Measurements from ENCODE around the gene DRC3. TPM values are rescaled to one million over a fixed set of nuclear protein-coding genes. Genes with fewer than 3 reads are reported as not detected.

DRC3 gene
- polyA plus RNA-seq, 1 donor (not counting 4 experiments of a cell fraction or from before 2014, with no cell fraction given) = 0.69 TPM

DNA sequence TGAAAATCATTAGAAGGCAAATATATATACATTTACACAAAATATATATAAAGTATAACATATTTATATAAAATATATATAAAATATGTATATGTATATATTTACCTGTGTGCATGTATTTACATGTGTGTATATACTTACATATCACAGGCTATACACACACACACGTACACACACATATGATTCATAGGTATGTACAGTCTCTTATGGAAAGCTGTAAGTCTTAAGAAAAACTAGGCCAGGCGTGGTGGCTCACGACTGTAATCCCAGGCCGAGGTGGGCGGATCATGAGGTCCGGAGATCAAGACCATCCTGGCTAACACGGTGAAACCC, 15.1 kb upstream of the DRC3 start:
- DNase-seq (ENCODE audit: low read depth, low spot score) = peak; percentile 65
- H3K79me2 ChIP-seq (ENCODE audit: control insufficient read depth, insufficient read depth, low read length) = peaks cover 75% of the 10 kb centered on the region

DNA sequence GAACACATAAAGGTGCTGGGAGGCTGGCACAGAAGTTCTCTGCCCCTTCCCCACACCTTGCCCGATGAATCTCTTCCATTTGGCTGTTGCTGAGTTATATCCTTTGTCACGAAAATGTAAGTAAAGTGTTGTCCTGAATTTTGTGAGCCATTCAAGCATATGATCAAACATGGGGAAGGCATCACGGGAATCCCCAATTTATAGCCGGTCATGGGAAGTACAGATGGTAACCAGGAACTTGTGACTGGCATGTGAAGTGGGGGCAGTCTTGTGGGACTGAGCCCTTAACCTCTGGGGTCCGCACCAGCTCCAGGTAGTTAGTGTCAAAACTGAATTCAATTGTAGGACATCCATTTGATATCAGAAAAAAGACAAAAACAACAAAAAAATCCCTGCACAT, 13.7 kb upstream of the DRC3 start:
- H4K20me1 ChIP-seq (ENCODE audit: control insufficient read depth, extremely low read depth, insufficient read depth, low read length) = no peaks in the 10 kb centered on the region
- peaks cover 32% of the 10 kb centered on the region for H3K4me1 ChIP-seq (ENCODE audit: control insufficient read depth, extremely low read depth, insufficient read depth, low read length)
- H3K79me2 ChIP-seq (ENCODE audit: control insufficient read depth, insufficient read depth, low read length) = peaks cover 75% of the 10 kb centered on the region
- H3K9me1 ChIP-seq (ENCODE audit: control insufficient read depth, extremely low read depth, insufficient read depth, low read length) = no peaks in the 10 kb centered on the region
- peak overlapping the region; percentile 75 for H3K9ac ChIP-seq (ENCODE audit: control insufficient read depth, extremely low read depth, insufficient read depth, low read length)
- no peak overlapping the region for H2AFZ ChIP-seq (ENCODE audit: control insufficient read depth, low read length)
- peak; percentile 73 for FAIRE-seq
- DNase-seq (ENCODE audit: low read depth, low spot score) = no peak
- peak overlapping the region; percentile 96 for H3K27ac ChIP-seq (ENCODE audit: control insufficient read depth, insufficient read depth, low read length)
- dilution Hi-C loops (cut with MboI; ENCODE audit: extremely low pct_ligation_motif_present, low sequenced_read_pairs) = no loop called here
- no peaks in the 10 kb centered on the region for H3K27me3 ChIP-seq (ENCODE audit: control insufficient read depth, extremely low read depth, insufficient read depth, low read length)
- H3K4me3 ChIP-seq (ENCODE audit: control insufficient read depth in 2 of 3, extremely low read depth in 1 of 3, insufficient read depth in 2 of 3, low read depth in 1 of 3, low read length in 3 of 3) = peak overlapping the region in 2 of 3 experiments; percentile 39 to 58
- H3K9me3 ChIP-seq (ENCODE audit: control insufficient read depth, low read depth, low read length) = no peaks in the 10 kb centered on the region
- peaks cover 5 to 8% of the 10 kb centered on the region in 2 experiments for H3K36me3 ChIP-seq (ENCODE audit: control insufficient read depth in 2 of 2, extremely low read depth in 1 of 2, insufficient read depth in 2 of 2, low read length in 2 of 2)
- peak overlapping the region; percentile 89 for H3K4me2 ChIP-seq (ENCODE audit: control insufficient read depth, extremely low read depth, insufficient read depth, low read depth, low read length)
- TF ChIP-seq, protein P1, sequence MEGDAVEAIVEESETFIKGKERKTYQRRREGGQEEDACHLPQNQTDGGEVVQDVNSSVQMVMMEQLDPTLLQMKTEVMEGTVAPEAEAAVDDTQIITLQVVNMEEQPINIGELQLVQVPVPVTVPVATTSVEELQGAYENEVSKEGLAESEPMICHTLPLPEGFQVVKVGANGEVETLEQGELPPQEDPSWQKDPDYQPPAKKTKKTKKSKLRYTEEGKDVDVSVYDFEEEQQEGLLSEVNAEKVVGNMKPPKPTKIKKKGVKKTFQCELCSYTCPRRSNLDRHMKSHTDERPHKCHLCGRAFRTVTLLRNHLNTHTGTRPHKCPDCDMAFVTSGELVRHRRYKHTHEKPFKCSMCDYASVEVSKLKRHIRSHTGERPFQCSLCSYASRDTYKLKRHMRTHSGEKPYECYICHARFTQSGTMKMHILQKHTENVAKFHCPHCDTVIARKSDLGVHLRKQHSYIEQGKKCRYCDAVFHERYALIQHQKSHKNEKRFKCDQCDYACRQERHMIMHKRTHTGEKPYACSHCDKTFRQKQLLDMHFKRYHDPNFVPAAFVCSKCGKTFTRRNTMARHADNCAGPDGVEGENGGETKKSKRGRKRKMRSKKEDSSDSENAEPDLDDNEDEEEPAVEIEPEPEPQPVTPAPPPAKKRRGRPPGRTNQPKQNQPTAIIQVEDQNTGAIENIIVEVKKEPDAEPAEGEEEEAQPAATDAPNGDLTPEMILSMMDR (optimal IDR thresholded peaks at IDR 0.05 in 1 of 3, IDR thresholded peaks at IDR 0.05 in 1 of 3, conservative IDR thresholded peaks at IDR 0.05 in 1 of 3; ENCODE audit: extremely low read depth in 1 of 3, insufficient read depth in 2 of 3, low read length in 3 of 3) = no peak
- no peak for TF ChIP-seq EZH2 (IDR thresholded peaks at IDR 0.05; ENCODE audit: low read length)

More for the DNA sequence above, 15.1 kb upstream of the DRC3 start:
- TF ChIP-seq, protein P1 (optimal IDR thresholded peaks at IDR 0.05 in 1 of 3, IDR thresholded peaks at IDR 0.05 in 1 of 3, conservative IDR thresholded peaks at IDR 0.05 in 1 of 3; ENCODE audit: extremely low read depth in 1 of 3, insufficient read depth in 2 of 3, low read length in 3 of 3) = no peak
- no peak for TF ChIP-seq EZH2 (IDR thresholded peaks at IDR 0.05; ENCODE audit: low read length)
- Histone ChIP-seq H2AFZ (ENCODE audit: control insufficient read depth, low read length) (no peak overlapping the region), H3K9me3 (ENCODE audit: control insufficient read depth, low read depth, low read length) (no peaks in the 10 kb centered on the region), H3K4me2 (ENCODE audit: control insufficient read depth, extremely low read depth, insufficient read depth, low read depth, low read length) (peak overlapping the region; percentile 66), H3K27me3 (ENCODE audit: control insufficient read depth, extremely low read depth, insufficient read depth, low read length) (no peaks in the 10 kb centered on the region), H3K9ac (ENCODE audit: control insufficient read depth, extremely low read depth, insufficient read depth, low read length) (peak overlapping the region; percentile 75), H3K4me1 (ENCODE audit: control insufficient read depth, extremely low read depth, insufficient read depth, low read length) (peaks cover 32% of the 10 kb centered on the region), H3K4me3 (ENCODE audit: control insufficient read depth in 2 of 3, extremely low read depth in 1 of 3, insufficient read depth in 2 of 3, low read depth in 1 of 3, low read length in 3 of 3) (no peak overlapping the region), H3K27ac (ENCODE audit: control insufficient read depth, insufficient read depth, low read length) (peak overlapping the region; percentile 96), H4K20me1 (ENCODE audit: control insufficient read depth, extremely low read depth, insufficient read depth, low read length) (no peaks in the 10 kb centered on the region), H3K36me3 (ENCODE audit: control insufficient read depth in 2 of 2, extremely low read depth in 1 of 2, insufficient read depth in 2 of 2, low read length in 2 of 2) (peaks cover 9 to 10% of the 10 kb centered on the region in 2 experiments), H3K9me1 (ENCODE audit: control insufficient read depth, extremely low read depth, insufficient read depth, low read length) (no peaks in the 10 kb centered on the region)
- dilution Hi-C loops (cut with MboI; ENCODE audit: extremely low pct_ligation_motif_present, low sequenced_read_pairs) = no loop called here
- FAIRE-seq = no peak
